SK-N-DZ (cell line): ENCODE data around the gene PRAMEF14. TPM values are rescaled to one million over a fixed set of nuclear protein-coding genes. Genes with fewer than 3 reads are reported as not detected.
"Not testable (repeated sequence)": the region's sequence is repeated elsewhere in the genome, so short reads cannot be mapped to it uniquely, and the experiment has no call there.

Experiments
- DNase-seq: peaks from one replicate; pipeline ENCODE4 v3.0.0-alpha.2; 2015; ENCODE audit warnings: low spot score
- polyA plus RNA-seq, 2 experiments: library from polyadenylated mRNA; depleted of rRNA; stranded (reverse); fragments of >200 nt; gene quantifications; 2 replicates each; pipeline ENCODE4 v1.2.3, GENCODE V29; 2014

The PRAMEF14 gene, protein sequence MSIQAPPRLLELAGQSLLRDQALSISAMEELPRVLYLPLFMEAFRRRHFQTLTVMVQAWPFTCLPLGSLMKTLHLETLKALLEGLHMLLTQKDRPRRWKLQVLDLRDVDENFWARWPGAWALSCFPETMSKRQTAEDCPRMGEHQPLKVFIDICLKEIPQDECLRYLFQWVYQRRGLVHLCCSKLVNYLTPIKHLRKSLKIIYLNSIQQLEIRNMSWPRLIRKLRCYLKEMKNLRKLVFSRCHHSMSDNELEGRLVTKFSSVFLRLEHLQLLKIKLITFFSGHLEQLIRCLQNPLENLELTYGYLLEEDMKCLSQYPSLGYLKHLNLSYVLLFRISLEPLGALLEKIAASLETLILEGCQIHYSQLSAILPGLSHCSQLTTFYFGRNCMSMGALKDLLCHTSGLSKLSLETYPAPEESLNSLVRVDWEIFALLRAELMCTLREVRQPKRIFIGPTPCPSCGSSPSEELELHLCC
- polyA plus RNA-seq (2014; cell fraction: cytosol; rRNA removed), result not detected in 2 replicates
- not detected in 2 replicates for polyA plus RNA-seq (2014; cell fraction: nucleus; rRNA removed)

DNA sequence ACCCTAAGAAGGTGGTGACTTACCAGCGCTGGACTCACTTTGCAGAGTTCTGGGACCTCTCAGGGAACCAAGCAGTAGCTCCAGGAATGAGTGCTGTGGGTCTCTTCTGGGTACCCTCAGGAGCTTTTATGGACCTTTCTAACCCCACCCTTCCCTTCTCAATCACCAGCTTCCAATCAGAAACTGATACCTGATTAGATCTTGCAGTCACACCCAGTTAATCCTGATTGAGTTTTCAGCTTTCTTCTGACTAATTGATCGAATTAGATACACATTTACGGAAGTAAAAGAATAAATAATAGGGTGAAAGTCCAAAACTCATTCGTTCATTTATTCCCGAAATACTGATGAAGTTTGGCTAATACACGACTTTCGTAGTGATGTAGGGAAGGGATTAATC, at the start of gene PRAMEF14:
Gene PRAMEF14 (minus strand): TSS at position 101 of the 400 bp plus-strand sequence. CDS start 1,820 bp downstream, outside the sequence.
- not testable (repeated sequence) for DNase-seq

DNA sequence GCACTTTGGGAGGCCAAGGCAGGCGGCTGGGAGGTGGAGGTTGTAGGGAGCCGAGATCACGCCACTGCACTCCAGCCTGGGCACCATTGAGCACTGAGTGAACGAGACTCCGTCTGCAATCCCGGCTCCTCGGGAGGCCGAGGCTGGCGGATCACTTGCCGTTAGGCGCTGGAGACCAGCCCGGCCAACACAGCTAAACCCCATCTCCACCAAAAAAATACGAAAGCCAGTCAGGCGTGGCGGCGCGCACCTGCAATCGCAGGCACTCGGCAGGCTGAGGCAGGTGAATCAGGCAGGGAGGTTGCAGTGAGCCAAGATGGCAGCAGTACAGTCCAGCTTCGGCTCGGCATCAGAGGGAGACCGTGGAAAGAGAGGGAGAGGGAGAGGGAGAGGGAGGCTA, 48.4 kb upstream of the PRAMEF14 start:
- not testable (repeated sequence) for DNase-seq

DNA sequence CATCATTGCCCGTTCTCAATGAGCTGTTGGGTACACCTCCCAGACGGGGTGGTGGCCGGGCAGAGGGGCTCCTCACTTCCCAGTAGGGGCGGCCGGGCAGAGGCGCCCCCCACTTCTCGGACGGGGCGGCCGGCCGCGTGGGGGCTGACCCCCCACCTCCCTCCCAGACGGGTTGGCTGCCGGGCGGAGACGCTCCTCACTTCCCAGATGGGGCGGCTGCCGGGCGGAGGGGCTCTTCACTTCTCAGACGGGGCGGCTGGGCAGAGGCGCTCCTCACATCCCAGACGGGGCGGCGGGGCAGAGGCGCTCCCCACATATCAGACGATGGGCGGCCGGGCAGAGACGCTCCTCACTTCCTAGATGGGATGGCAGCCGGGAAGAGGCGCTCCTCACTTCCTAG, 47.8 kb upstream of the PRAMEF14 start:
- not testable (repeated sequence) for DNase-seq

DNA sequence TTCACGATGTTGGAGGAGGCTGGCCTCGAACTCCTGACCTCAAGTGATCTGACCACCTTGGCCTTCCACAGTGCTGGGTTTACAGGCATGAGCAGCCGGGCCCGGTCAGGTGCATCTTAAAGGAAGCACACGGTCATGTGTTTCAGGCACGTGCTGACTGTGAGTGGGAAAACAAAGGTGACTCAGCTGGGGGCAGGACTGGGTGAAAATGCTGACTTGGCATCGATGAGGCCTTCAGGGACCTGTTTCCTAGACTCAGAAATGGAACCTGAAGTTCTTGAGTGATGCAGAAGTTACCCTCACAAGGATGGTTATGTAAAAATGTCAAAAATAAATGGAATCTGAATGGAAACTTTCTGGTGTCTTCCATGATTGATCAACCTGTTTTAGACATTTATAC, 46.1 kb upstream of the PRAMEF14 start:
- not testable (repeated sequence) for DNase-seq

DNA sequence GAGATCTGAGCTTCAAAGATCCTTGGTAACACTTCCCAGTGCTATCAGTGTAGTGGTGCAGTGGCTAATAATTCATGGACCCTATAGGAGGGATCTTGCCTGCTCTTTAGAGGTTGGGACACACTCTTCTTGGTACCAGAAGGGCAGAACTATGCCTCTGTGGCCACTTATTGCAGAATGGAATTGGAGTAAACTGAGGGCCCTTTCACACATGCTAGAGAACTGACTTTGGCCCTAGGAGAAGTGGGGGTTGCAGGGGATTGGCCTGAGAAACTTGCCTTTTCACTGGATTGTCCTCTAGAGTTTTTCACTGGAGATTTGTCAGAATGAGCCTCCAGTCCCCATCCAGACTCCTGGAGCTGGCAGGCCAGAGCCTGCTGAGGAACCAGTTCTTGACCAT, 42.4 kb upstream of the PRAMEF14 start, which contains the start of gene PRAMEF17:
Gene PRAMEF17 (plus strand): TSS at position 301 of the 400 bp plus-strand sequence. CDS start 26 bp downstream, at position 327.
- not testable (repeated sequence) for DNase-seq

DNA sequence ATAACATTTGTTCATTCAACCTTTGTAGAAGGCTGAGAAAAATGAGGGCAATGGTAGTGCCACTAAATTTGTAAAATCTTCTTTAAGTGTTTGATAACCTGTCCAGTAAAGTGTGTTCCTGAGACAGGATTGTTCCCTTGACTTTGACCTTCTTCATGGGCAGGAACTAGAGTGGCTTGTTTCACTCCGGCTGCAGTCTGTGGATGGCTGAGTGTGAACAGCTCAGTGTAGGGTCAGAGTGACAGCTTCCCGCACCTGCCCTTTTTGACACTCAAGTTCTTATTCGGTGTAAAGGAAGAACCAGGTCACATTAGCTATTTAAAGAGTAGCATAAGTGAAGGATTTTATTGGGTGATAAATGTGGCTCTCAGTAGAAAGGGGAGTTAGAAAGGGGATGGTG, 33.4 kb upstream of the PRAMEF14 start:
- not testable (repeated sequence) for DNase-seq

DNA sequence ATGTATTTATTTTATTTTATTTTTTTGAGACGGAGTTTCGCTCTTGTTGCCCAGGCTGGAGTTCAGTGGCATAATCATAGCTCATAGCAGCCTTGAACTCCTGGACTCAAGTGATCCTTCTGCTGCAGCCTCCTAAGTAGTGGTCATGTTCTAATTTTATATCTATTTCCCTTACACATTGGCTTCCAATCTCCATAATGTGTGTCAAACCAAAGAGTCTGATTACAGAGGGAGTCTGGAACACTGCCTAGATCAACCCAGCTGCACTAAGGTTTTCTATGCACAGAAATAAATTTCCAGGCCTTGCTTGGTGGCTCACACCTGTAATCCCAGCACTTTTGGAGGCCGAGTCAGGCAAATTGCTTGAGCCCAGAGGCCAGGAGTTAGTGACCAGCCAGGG, 32.0 kb upstream of the PRAMEF14 start:
- DNase-seq, result not testable (repeated sequence)

DNA sequence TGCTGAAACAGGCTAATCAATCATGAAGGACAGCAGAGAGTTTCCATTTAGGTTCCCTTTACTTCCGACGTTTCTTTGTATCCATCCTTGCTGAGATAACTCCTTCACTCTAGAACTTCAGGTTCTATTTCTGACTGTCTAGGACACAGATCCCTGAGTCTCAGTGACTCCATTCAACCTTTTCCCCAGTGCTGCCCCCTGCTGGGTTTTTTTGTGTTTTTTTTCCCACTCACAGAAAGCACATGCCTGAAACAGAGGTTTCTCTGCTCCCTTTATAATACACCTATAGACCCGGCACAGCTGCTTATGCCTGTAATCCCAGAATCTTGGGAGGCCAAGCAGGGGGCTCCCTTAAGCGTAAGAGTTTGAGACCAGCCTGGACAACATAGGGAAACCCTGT, 21.6 kb upstream of the PRAMEF14 start:
- peak; percentile 1 for DNase-seq

DNA sequence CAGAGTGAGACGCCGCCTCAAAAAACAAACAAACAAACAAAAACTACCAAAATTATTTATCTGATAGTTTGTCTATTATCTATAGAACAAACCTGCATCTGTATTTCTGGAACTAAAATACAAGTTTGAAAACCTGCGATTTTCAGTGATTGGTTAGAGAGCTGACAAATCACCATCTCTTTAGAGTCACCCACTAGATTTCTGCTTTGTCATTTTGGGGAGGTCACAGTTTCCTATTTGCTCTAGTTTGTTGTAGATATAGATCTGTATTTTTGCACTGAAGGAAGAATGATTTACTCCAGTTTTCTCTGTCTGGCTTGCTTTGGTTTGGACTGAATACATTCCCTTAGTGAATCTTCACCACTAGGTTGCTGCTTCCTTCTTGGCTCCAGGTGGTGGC, 19.6 kb upstream of the PRAMEF14 start:
- not testable (repeated sequence) for DNase-seq

DNA sequence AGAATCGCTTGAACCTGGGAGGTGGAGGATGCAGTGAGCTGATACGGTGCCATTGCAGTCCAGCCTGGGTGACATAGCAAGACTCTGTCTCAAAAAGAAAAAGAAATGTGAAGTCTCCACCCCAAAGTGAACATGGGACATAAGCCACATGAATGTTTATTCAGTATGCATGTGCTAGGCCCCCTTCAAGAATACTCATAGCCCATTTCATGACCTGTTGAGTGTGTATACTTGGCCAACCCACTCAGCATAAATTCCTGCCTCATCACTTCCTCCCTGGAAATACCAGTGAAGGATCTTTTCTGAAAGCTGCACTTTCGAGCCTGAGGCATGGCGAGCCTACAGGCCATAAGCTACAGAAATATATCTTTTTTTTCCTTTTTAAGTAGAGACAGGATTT, 18.0 kb upstream of the PRAMEF14 start:
- DNase-seq, result not testable (repeated sequence)

DNA sequence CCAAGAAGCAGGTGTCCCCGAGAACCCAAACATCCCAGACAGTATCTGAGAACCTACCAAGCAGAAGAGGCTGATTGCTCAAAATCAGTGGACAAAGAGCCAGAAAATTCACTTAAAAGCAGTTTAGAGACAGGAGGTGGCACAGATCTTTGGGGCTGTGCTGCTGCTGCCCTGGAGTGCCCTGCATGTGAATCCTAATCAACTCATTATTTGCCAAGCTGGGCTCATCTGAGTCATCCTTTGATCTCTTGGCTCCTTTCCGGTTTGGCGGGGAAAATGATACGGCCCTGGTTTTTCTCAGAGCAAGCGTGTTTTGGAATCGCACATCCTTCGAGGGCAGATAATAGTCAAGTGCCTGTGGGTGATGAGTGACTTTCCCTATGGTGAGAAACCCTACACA, 15.4 kb upstream of the PRAMEF14 start:
- not testable (repeated sequence) for DNase-seq

DNA sequence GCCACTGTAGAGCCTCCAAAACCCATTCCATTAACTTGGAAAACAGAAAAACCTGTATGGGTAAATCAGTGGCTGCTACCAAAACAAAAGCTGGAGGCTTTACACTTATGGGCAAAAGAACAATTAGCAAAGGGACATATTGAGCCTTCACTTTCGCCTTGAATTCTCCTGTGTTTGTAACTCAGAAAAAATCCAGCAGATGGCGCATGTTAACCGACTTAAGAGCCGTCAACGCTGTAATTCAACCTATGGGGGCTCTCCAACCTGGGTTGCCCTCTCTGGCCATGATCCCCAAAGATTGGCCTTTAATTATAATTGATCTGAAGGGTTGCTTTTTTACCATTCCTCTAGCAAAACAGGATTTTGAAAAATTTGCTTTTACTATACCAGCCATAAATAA, 9.8 kb upstream of the PRAMEF14 start:
- DNase-seq, result peak; percentile 10

DNA sequence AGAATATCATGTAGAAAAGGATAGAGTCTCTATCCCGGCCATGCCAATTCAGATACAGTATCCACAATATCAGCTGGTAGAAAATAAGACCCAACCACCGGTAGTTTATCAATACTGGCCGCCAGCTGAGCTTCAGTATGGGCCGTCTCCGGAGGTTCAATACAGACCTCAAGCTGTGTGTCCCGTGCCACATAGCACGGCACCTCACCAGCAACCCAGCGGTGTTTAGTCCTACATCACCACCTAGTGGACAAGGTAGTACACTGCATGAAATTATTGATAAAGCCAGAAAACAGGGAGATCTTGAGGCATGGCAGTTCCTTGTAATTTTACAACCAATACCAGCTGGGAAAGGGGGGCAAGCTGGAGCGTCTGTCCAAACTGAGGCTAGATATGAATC, 7.5 kb upstream of the PRAMEF14 start:
- not testable (repeated sequence) for DNase-seq

DNA sequence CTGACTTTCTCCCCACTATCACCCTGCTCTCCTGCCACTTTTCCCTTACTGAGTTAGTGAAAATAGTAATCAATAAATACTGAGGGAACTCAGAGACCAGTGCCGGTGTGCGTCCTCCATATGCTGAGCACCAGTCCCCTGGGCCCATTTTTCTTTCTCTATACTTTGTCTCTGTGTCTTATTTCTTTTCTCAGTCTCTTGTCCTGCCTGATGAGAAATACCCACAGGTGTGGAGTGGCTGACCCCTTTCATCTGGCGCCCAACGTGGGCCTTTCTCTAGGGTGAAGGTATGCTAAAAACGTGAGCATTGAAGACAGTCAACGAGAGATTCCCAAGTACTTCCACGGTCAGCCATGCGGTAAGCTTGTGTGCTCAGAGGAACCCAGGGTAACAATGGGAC, 6.5 kb upstream of the PRAMEF14 start:
- not testable (repeated sequence) for DNase-seq

DNA sequence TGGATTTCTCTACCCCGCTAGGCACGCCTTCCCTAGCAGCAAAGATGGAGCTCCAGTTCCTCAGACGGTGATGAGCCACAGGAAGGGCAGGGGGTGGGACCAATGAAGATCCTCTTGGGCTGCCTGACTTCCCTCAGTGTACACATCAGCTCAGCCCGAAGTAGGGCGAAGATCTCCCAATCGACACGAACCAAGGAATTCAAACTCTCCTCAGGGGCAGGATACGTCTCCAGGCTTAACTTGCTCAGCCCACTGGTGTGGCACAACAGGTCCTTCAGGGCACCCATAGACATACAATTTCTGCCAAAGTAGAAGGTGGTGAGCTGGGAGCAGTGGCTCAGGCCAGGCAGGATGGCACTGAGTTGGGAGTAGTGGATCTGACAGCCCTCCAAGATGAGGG, 4.4 kb downstream of the PRAMEF14 start:
- not testable (repeated sequence) for DNase-seq

DNA sequence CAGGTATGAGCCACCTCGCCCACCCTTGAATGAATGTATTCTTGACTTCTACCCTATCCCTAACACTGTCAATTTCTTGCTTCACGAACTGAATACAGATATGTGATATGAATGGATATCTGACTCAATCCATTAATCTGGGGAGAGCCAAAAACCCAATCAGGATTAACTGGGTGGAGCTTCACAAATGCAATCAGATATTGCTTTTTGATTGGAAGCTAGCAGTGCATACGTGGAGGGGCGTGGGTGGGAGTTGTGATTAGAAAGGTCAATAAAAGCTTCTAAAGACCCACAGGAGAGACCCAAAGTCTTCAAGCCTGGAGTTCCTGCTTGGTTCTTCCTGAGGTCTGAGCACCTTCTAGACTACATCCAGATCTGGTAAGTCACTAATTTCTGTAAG, 31.7 kb downstream of the PRAMEF14 start, which contains the start of gene PRAMEF15:
Gene PRAMEF15 (plus strand): TSS at position 301 of the 400 bp plus-strand sequence. CDS start 2,827 bp downstream, outside the sequence.
- not testable (repeated sequence) for DNase-seq

DNA sequence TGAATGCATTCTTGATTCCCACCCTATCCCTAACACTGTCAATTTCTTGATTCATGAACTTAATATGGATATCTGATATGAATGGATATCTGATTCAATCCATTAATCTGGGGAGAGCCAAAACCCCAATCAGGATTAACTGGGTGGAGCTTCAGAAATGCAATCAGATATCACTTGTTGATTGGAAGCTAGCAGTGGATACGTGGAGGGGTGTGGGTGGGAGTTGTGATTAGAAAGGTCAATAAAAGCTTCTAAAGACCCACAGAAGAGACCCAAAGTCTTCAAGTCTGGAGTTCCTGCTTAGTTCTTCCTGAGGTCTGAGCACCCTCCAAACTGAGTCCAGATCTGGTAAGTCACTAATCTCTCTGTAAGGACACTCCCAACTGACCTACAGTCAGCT, 43.7 kb downstream of the PRAMEF14 start, which contains the start of gene PRAMEF33:
Gene PRAMEF33 (plus strand): TSS at position 301 of the 400 bp plus-strand sequence. CDS start 2,416 bp downstream, outside the sequence.
- not testable (repeated sequence) for DNase-seq

DNA sequence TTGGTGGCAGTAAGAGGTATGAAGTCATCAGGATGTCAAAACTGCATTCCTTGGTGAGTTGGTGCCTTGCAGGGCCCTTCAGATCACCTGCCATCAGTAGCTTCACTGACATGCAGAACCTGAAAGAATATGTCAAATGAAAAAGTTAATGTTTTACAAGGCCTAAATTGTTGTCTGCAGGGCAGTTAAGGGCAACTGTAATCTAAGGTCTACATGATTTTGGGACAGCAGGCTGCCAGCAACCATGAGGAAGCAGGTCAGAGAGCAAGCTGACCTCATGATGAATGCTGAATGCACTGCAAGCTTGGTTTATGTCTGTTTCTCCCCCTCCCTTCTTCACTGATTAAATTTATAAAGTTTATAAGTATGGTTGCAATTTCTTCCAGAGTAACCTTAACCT, 44.7 kb downstream of the PRAMEF14 start:
- not testable (repeated sequence) for DNase-seq

DNA sequence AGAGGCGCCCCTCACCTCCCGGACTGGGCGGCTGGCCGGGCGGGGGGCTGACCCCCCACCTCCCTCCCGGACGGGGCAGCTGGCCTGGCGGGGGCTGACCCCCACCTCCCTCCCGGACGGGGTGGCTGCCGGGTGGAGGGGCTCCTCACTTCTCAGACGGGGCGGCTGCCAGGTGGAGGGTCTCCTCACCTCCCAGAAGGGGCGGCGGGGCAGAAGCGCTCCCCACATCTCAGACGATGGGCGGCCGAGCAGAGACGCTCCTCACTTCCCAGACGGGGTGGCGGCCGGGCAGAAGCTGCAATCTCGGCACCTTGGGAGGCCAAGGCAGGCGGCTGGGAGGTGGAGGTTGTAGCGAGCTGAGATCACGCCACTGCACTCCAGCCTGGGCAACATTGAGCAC, 48.2 kb downstream of the PRAMEF14 start:
- not testable (repeated sequence) for DNase-seq

DNA sequence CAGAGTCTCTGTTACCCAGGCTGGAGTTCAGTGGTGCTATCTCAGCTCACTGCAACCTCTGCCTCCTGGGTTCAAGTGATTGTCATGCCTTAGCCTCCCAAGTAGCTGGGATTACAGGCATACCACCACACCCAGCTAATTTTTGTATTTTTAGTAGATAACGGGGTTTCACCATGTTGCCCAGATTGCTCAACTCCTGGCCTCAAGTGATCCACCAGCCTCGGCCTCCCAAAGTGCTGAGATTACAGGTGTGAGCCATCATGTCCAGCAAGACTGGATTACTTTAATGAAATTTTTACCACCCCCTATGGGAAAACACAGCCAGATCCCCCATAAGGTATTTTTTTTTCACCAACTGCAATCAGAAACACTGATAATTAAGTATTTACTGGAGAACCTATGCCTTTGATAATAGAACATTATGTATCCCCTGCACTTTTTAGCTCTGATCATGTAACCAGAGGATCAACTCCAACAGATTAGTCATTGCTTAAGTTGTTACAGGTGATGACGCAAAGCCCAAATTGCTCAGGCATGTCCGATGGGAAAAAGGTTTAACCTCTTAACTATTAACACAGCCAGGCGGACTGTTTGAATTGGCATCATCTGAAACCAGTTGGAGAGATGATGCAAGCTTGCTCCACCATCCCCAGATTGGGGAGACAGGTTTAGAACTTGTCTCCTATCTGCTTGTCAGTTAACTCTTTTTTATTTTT, 49.6 kb downstream of the PRAMEF14 start:
- not testable (repeated sequence) for DNase-seq
